Body of pancreas (tissue), 4 donors: ENCODE measurements around the gene PIF1.

ENCODE experiments used
- CTCF ChIP-seq, 7 experiments: fragments of 450-650 bp in 4 of 7; fragments of 200-600 bp in 3 of 7; sonication (generic) in 3 of 7; IDR thresholded peaks; one replicate each; pipeline ENCODE4 v1.5.1; 2016 to 2019; ENCODE audit warnings: antibody characterized with exemption in 7 of 7
- POLR2A ChIP-seq, 3 donors: fragments of 450-650 bp; IDR thresholded peaks; one replicate each; pipeline ENCODE4 v1.6.1; 2016; ENCODE audit warnings: antibody characterized with exemption in 3 of 3, mild to moderate bottlenecking in 2 of 3

GRCh38 chr15:64858021-64858575 lies 32.7 kb upstream of the PIF1 start:
- no peak for TF ChIP-seq CTCF (IDR thresholded peaks at IDR 0.05)
- no peak for TF ChIP-seq POLR2A (IDR thresholded peaks at IDR 0.05)
